GM21528 (cell line): ENCODE data around the gene NPHP1.
"Not testable (repeated sequence)": the region's sequence is repeated elsewhere in the genome, so short reads cannot be mapped to it uniquely, and the experiment has no call there.

Source experiments
- ATAC-seq: cut with Tn5 transposase; IDR thresholded peaks from one replicate; pipeline ENCODE4 v1.9.1; 2021; ENCODE audit warnings: mild to moderate bottlenecking, moderate library complexity; ENCODE audit not compliant: unreplicated experiment, low FRiP score

The NPHP1 gene

GRCh38 chr2:110140401-110140800 is 64.4 kb downstream of the NPHP1 start:
- no peak for ATAC-seq

DNA sequence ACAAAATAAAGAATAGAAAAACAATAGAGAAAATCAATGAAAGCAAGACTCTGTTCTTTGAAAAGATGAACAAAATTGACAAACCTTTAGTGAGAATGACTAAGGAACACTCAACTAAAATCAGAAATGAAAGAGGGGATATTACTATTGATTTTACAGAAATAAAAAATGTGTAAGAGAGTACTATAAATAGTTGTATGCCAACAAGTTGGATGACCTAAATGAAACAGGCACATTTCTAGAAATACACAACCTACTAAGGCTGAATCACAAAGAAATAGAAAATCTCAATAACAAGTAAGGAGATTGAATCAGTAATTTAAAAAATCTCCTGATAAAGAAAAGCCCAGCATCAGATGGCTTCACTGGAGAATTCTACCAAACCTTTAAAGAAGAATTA is 70.8 kb downstream of the NPHP1 start:
- ATAC-seq, result no peak

DNA sequence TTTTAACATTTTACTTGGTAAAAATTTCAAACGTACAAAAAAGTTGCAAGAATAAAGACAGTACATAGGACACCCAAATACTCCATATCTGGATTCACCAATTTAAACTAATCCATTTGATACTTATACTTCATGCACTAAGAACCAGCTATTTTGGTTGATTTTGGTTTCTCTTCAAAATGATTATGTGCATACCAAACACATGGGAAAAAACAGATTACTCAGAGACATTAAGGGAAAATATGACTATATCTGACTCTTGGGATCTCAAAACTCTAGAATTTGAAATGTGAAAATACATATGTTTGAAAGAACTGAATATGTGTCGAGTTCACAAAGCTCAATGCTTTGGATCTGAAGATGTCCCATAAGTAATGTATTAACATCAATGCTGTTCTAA is 73.6 kb downstream of the NPHP1 start:
- no peak for ATAC-seq

GRCh38 chr2:110130757-110131156 is 74.1 kb downstream of the NPHP1 start:
- ATAC-seq, result no peak

- no peak for ATAC-seq
These were observed 77.9 kb downstream of the NPHP1 start for GRCh38 chr2:110126906-110127305.

GRCh38 chr2:110126086-110126773 is 78.6 kb downstream of the NPHP1 start:
- ATAC-seq, result no peak

DNA sequence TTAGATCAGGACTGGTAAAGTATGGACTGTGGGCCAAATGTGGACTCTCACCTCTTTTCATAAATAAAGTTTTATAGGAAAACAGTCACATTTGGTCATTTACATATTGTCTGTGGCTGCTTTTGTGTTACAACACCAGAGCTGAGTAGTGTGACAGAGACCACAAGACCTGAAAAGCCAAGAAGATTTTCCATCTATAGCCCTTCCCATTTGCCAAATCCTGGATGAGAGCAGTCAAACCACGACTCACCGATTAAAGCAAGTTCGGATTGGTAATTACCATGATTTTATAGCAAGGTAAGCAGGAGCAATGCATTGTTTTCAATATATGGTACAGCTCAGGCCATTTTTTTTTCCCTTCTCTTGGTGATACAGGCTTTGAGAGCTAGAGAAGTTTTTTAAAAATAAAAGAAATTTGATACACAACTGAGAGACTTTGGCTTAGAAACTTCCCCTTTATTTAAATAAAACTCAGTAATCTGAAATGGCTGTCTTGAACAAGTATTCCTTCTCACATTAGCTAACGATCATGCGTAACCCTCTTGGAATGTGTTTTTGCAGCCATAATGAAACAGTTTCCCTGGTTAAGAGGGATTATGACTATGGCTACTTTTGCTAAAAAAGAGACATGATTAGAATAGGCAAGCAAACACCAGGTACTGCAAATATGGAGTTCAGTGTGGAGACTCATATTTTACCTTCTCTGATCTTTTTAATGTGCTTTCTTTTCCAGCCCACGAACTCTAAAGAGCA is 79.7 kb downstream of the NPHP1 start:
- no peak for ATAC-seq

DNA sequence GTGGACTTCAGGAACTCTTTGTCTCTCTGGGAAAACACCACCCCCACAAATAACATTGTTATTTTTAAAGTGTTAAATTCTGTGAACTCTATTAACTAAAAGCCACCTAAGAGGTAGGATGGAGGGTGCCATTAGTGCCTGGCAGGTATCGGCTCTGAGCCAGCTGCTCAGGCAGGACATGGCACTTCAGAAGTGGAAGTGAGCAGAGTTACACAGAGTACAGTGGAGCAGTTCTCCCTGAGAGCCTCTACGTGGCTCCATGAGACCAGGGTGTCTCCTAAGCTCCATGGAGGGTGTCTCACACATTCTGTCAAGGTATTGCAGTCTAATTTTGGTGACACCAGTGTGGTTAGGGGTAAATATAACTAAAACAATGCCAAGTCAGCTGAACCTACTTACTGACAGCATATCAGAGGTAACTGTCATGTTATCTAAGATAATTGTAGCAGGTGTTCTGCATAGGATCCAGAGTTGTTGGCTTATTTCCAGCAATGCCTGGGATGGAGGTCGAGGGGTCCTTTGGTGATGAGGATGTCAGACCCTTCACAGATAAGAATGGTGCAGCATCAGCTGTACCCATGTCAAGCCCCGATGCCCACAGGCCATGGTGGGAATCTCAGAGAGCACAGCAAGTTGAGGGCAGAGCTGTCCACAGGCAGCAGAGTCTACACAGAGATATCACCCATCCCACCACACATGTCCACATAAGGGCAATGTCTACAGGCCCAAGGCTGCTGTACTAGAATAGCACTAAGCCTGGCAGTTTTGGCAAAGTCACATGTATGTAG is 80.6 kb downstream of the NPHP1 start:
- no peak for ATAC-seq

DNA sequence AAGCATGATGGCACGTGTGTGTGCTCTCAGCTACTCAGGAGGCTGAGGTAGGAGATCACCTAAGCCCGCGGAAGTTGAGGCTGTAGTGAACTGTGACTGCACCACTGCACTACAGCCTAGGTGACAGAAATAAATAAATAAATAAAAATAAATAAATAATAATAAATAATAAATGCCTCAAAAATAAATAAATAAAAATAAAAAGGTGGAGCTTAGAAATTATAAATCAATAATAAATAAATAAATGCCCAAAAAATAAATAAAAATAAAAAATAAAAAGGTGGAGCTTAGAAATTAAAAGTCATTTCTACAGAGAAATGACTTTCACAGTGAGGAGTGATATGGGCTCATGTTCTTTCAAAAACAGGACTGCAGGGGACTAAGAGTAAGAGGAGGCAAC is 83.2 kb downstream of the NPHP1 start:
- no peak for ATAC-seq

- ATAC-seq, result no peak
These were observed 83.8 kb downstream of the NPHP1 start for GRCh38 chr2:110121052-110121334.

GRCh38 chr2:110120171-110121051 is 84.4 kb downstream of the NPHP1 start:
- no peak for ATAC-seq

- no peak for ATAC-seq
These were observed 88.6 kb downstream of the NPHP1 start for GRCh38 chr2:110116033-110116710.

DNA sequence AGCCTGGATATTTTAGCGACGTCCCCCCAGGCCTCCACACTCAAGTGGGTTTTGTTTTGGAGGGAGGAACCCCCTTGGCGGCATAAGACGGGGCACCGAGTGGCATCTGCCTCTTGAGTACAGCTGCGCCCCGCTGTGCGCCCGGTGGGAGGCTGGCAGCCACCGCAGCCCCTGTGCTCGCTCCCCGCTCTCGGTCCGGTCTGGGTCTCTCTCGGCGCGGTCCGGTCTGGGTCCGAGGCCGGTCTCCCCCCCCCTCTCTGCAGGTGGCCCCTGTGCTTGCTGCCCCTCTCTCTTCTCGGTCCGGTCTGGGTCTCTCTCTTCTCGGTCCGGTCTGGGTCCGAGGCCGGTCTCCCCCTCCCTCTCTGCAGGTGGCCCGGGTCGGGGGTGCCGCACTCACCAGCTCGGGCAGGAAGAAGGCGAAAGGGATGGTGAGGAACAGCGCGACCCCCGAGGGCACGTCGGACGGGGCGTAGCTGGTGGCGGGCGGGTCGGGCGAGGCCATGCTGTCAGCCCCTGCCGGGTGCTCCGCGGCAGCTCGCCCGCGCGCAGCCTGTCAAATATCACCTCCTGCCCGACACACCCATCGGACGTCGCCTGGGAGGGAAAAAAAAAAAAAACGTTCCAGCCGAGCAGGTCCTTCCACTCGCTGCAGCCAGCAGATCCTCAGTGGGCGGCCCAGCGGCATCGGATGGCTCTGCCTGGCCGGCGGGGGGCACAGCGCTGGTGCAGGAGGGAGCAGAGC is 89.4 kb downstream of the NPHP1 start, which contains the start of gene MALL:
MALL (minus strand) TSS at position 532 of the 742 bp plus-strand sequence; CDS start at position 502, 30 bp downstream.
- no peak for ATAC-seq

- no peak for ATAC-seq
These were observed 90.0 kb downstream of the NPHP1 start for GRCh38 chr2:110114831-110115255.

DNA sequence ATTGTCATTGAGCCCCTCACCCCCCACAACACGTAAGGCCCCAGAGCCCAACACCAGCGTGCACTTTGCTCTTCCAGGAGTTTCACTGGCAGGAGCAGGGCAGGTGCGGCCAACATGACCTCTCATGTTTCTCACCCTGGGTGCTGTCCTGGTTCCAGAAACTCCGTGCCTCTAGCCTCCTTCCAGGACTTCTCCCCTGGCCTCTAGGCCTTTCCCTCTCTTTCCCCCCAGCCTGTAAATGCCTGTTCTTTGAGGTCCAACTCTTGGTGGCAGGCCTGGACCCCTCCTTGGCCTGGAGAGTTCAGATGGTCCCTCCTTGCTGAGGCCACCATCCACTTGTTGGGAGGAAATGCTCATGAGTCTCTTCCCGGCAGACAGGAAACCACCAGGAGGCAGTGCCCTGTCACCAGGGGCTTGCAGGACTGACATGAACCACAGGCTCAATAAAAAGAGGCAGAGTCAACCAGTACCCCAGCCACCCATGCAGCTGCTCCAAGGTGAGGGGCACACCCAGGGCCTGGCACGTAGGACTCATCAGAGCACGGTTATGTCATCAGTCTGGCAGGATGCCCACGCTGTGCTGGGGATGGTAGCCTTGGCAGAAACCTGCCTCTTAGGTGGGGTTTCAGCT is 90.7 kb downstream of the NPHP1 start:
- ATAC-seq, result no peak

DNA sequence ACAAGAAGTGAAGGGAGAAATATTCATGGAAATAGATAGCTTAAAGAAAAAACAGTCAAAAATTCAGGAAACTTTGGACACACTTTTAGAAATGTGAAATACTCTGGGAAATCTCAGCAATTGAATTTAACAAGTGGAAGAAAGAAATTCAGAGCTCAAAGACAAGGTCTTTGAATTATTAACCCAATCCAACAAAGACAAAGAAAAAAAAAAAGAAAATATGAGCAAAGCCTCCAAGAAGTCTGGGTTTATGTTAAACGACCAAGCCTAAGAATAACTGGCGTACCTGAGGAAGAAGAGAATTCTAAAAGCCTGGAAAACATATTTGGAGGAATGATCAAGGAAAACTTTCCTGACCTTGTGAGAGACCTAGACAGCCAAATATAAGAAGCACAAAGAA is 96.5 kb downstream of the NPHP1 start:
- not testable (repeated sequence) for ATAC-seq

DNA sequence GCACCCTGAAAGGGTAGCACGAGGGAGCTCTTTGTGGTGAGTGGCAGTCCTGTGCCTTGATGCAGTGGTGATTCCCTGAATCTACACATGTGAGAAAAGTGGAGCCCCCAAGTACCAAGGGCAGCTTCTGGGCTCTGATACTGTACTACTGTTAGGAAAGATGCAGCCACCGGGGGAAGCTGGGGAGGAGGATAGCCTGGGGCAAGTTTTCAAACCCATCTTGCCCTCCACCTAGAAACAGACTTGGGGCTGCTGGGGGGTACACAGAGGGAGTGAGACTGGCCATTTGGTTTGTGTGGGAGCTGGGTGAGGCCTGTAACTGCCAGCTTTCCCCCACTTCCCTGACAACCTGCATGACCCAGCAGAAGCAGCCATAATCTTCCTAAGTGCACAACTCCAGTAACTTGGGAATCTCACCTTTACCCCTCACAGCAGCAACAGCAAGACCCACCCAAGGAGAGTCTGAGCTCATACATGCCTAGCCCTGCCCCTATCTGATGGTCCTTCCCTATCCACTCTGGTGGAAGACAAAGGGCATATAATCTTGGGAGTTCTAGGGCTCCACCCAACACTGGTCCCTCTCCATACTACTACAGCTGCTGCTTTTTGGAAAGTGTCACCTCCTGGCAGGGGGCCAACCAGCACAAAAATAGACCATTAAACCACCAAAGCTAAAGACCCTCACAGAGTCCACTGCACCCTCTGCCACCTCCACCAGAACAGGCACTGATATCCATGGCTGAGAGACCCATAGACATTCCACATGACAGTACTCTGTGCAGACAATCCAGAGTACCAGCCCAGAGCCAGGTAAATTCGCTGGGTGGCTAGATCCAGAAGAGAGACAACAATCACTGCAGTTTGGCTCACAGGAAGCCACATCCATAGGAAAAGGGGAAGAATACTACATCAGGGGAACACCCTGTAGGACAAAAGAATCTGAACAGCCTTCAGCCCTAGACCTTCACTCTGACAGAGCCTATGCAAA is 97.4 kb downstream of the NPHP1 start:
- ATAC-seq, result no peak

- ATAC-seq, result no peak
These were observed 98.2 kb downstream of the NPHP1 start for GRCh38 chr2:110106642-110107041.
